Thyroid gland (tissue), 4 donors: ENCODE data around the gene KCNAB2. TPM values are rescaled to one million over a fixed set of nuclear protein-coding genes. Genes with fewer than 3 reads are reported as not detected.

ENCODE experiments used
- DNase-seq, 2 donors: peaks; one replicate each; pipeline ENCODE4 v3.0.0-alpha.2; 2019
- H3K27ac ChIP-seq, 3 donors: fragments of 200-600 bp; sonication (generic); 1 replicate in 2 of 3; 2 replicates in 1 of 3; pipeline ENCODE4 v1.5.1; 2016 to 2019; ENCODE audit warnings: mild to moderate bottlenecking in 1 of 3, moderate library complexity in 1 of 3
- H3K27me3 ChIP-seq: fragments of 200-600 bp; sonication (generic); one replicate; pipeline ENCODE4 v1.5.1; 2019
- H3K36me3 ChIP-seq, 2 donors: fragments of 200-600 bp; sonication (generic); one replicate each; pipeline ENCODE4 v1.5.1; 2016 to 2019
- H3K4me1 ChIP-seq, 2 donors: fragments of 200-600 bp; sonication (generic); one replicate each; pipeline ENCODE4 v1.5.1; 2017 to 2019
- H3K4me3 ChIP-seq, 3 donors: fragments of 200-600 bp; sonication (generic); replicated peaks in 1 of 3; 1 replicate in 2 of 3; 2 replicates in 1 of 3; pipeline ENCODE4 v1.5.1; 2016; ENCODE audit warnings: mild to moderate bottlenecking in 1 of 3
- H3K9me3 ChIP-seq: fragments of 200-600 bp; sonication (generic); one replicate; pipeline ENCODE4 v1.5.1; 2017
- CTCF ChIP-seq, 6 experiments: fragments of 200-600 bp in 3 of 6; fragments of 450-650 bp in 3 of 6; sonication (generic) in 3 of 6; IDR thresholded peaks; one replicate each; pipeline ENCODE4 v1.5.1; 2016 to 2019; ENCODE audit warnings: antibody characterized with exemption in 6 of 6, mild to moderate bottlenecking in 2 of 6, inconsistent platforms in 1 of 6, moderate library complexity in 1 of 6
- POLR2A ChIP-seq, 2 donors: fragments of 450-650 bp; IDR thresholded peaks; one replicate each; pipeline ENCODE4 v1.6.1; 2017; ENCODE audit warnings: antibody characterized with exemption in 2 of 2, mild to moderate bottlenecking in 2 of 2, moderate library complexity in 1 of 2
- WGBS, 2 donors: methylation state at CpG; one replicate each; pipeline ENCODE4 v1.1.5; 2017; 5-methylcytosine and 5-hydroxymethylcytosine counted together
- intact Hi-C: fragments of 100-400 bp; cut with DNase I; formaldehyde crosslinking; loops from one replicate; pipeline ENCODE4 v1.15.1; 2023
- total RNA-seq, 4 donors: library from RNA; depleted of rRNA; stranded (reverse); fragments of >200 nt; gene quantifications; one replicate each; pipeline ENCODE4 v1.2.3, GENCODE V29; 2016

KCNAB2 gene
- total RNA-seq, 4 donors from 2014 or later: 3.1 to 7.3 (median 6.1) TPM

- Histone ChIP-seq H3K36me3 (no peaks in the 10 kb centered on the region), H3K9me3 (no peaks in the 10 kb centered on the region), H3K27me3 (no peaks in the 10 kb centered on the region), H3K4me1 (no peaks in the 10 kb centered on the region), H3K4me3 (no peak overlapping the region), H3K27ac (no peak overlapping the region)
- TF ChIP-seq CTCF (IDR thresholded peaks at IDR 0.05) (no peak), POLR2A (IDR thresholded peaks at IDR 0.05) (no peak)
- DNase-seq: no peak
- intact Hi-C loops: no loop called here
- 72 to 74% methylated on average over 10 to 16 of the region's 16 CpGs for WGBS, 2 donors
Measured at GRCh38 chr1:6136516-6137220, 91.0 kb downstream of the KCNAB2 start.

GRCh38 chr1:6137758-6138157, 92.1 kb downstream of the KCNAB2 start:
- Histone ChIP-seq H3K36me3 (no peaks in the 10 kb centered on the region), H3K9me3 (no peaks in the 10 kb centered on the region), H3K4me3 (no peak overlapping the region), H3K27me3 (no peaks in the 10 kb centered on the region), H3K27ac (no peak overlapping the region), H3K4me1 (no peaks in the 10 kb centered on the region)
- no peak for DNase-seq
- 75 to 76% methylated on average over 4 to 5 of the region's 5 CpGs for WGBS, 2 donors
- TF ChIP-seq CTCF (IDR thresholded peaks at IDR 0.05): no peak
- TF ChIP-seq POLR2A (IDR thresholded peaks at IDR 0.05): no peak
- intact Hi-C loops: no loop called here

- no peak for DNase-seq
- Histone ChIP-seq H3K36me3 (no peaks in the 10 kb centered on the region), H3K27ac (no peak overlapping the region), H3K4me1 (no peaks in the 10 kb centered on the region), H3K9me3 (no peaks in the 10 kb centered on the region), H3K27me3 (no peaks in the 10 kb centered on the region), H3K4me3 (no peak overlapping the region)
- WGBS, 2 donors: 77 to 84% methylated on average over 2 of the region's 2 CpGs
- intact Hi-C loops: no loop called here
- TF ChIP-seq POLR2A (IDR thresholded peaks at IDR 0.05) (no peak), CTCF (IDR thresholded peaks at IDR 0.05) (no peak)
Measured at GRCh38 chr1:6140413-6140812, 94.7 kb downstream of the KCNAB2 start.

GRCh38 chr1:6141592-6141991, 95.9 kb downstream of the KCNAB2 start:
- Histone ChIP-seq H3K27me3 (no peaks in the 10 kb centered on the region), H3K9me3 (no peaks in the 10 kb centered on the region), H3K4me3 (no peak overlapping the region), H3K27ac (no peak overlapping the region), H3K4me1 (no peaks in the 10 kb centered on the region), H3K36me3 (no peaks in the 10 kb centered on the region)
- intact Hi-C loops: no loop called here
- DNase-seq: no peak
- 41 to 42% methylated on average over 7 of the region's 7 CpGs for WGBS, 2 donors
- TF ChIP-seq POLR2A (IDR thresholded peaks at IDR 0.05): no peak
- no peak for TF ChIP-seq CTCF (IDR thresholded peaks at IDR 0.05)

- Histone ChIP-seq H3K27me3 (no peaks in the 10 kb centered on the region), H3K4me3 (no peak overlapping the region), H3K27ac (no peak overlapping the region), H3K4me1 (no peaks in the 10 kb centered on the region), H3K36me3 (no peaks in the 10 kb centered on the region), H3K9me3 (no peaks in the 10 kb centered on the region)
- intact Hi-C loops: no loop called here
- TF ChIP-seq CTCF (IDR thresholded peaks at IDR 0.05) (no peak), POLR2A (IDR thresholded peaks at IDR 0.05) (no peak)
- WGBS, 2 donors: 91 to 93% methylated on average over 30 of the region's 33 CpGs
- no peak for DNase-seq
Measured at GRCh38 chr1:6142036-6142621, 96.4 kb downstream of the KCNAB2 start.
